GM12873 (cell line): Measurements from ENCODE around the gene MUC2.

Experiments
- CTCF ChIP-seq: IDR thresholded peaks from 2 replicates; pipeline ENCODE4 v1.5.1; 2012; ENCODE audit warnings: low read depth, mild to moderate bottlenecking, moderate library complexity, low read length, control low read depth; ENCODE audit not compliant: insufficient read depth; ENCODE audit errors: missing control alignments

The MUC2 gene

DNA sequence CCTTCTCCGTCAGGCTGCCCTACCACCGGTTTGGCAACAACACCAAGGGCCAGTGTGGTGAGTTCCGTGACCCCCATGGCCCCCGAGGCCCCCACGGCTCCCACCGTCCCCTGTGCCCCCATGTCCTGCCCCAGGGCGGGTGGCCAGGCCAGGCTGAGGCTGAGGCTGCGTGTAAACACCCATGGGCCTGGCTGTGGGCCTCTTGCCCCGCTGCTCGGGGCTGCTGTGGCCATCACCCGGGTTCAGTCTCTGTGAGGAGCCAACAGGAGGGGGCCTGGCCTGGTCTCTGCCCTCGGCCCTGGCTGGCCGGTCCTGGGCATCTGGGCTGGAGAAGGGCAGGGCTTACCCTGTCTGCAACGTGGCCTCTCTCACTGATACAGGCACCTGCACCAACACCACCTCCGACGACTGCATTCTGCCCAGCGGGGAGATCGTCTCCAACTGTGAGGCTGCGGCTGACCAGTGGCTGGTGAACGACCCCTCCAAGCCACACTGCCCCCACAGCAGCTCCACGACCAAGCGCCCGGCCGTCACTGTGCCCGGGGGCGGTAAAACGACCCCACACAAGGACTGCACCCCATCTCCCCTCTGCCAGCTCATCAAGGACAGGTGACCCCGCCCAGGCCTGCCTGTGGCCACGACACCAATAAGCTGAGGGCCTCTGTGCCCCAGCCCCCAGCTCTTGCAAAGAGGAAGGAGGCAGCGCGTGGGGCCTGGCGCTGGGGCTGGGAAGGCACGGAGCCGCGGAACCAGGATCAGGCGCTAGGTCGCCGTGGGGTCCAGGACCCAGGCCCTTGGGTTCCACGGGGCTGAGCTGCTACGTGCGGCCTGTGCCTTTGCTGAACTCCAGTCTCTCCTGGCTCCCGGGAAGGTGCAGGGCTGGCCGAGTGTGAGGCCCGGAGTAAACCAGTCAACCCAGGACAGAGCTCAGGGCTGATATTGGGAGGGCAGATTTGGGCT, 29.0 kb downstream of the MUC2 start:
- no peak for TF ChIP-seq CTCF

DNA sequence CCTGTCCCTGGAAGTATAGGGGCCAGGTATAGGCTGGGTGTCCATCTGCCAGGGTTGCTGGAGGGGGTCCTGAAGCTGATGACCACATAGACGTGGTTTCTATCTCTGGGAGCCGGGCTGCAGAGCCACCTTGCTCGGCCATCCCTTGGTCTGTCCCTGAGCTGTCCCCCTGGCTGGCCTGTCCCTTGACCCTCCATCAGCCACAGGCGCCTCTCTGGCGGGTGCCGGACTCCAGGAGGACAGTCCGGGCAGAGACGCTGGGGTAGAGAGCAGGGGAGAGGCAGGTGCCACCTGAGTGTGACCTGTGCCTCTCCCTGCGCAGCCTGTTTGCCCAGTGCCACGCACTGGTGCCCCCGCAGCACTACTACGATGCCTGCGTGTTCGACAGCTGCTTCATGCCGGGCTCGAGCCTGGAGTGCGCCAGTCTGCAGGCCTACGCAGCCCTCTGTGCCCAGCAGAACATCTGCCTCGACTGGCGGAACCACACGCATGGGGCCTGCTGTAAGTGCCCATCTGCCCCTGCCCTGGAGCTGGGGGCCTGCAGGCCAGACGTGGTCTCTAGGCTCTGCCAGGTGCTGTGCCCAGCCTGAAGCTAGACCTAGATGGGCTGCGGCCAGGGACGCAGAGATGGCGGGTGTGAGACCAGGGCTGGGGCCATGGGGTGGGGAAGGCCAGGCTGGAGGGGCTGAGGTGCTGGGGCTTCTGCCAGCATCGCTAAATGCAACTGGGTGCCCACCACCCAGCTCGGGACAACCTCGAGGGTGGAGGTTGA, 29.9 kb downstream of the MUC2 start:
- no peak for TF ChIP-seq CTCF

DNA sequence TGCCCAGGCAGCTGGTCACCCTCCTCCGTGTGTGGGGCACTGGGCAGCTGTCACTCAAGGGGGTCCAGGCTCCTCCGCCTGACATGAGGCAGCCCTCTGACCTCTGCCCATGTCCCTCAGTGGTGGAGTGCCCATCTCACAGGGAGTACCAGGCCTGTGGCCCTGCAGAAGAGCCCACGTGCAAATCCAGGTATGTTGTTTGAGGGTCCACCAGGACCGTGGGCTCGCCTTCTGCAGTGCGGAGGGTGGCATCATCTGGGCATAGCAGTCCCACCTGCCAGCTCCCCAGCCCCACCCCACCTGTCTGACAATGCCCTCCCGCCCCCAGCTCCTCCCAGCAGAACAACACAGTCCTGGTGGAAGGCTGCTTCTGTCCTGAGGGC, 30.5 kb downstream of the MUC2 start:
- no peak for TF ChIP-seq CTCF

DNA sequence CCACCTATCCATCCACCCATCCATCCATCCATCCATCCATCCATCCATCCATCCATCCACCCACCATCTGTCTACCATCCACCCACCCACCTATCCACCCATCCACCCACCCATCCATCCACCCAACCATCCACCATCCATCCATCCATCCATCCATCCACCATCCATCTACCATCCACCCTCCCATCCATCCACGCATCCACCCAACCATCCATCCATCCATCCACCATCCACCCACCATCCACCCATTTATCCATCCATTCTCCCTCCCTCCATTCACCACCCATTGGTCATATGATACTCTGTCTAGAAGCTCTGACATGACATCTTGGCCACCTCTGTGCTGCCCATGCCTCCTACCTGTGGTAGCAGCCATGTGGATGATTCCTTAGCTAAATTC, 31.7 kb downstream of the MUC2 start:
- TF ChIP-seq CTCF: no peak

- TF ChIP-seq CTCF: no peak
These were observed 32.9 kb downstream of the MUC2 start for GRCh38 chr11:1107316-1108245.

DNA sequence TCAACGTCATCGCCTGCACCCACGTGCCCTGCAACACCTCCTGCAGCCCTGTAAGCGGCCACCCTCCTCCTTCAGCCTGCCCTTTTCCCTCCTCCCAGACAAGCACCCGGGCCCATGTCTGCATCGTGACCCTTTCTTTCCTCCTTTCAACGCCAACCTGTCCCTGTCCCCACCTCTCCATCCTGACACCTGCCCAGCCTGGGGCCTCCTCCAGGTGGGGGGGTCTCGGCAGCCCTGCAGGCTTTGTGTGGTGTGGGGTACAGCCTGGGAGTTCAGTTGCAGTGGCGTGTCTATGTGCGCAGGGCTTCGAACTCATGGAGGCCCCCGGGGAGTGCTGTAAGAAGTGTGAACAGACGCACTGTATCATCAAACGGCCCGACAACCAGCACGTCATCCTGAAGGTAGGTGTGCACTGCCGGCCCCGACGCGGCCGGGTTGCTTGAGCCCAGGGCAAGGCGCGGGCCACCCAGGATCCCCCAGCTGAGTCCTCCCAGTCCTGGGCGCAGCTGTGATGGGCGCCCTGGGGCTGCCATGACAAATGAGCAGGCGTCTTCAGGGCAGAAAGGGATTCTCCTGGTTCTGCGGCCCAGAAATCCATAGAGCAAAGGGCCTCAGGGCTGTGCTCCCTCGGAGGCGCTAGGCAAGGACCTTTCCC, 33.7 kb downstream of the MUC2 start:
- no peak for TF ChIP-seq CTCF
